ENCODE data around the gene SLC25A22.

SLC25A22 gene

DNA sequence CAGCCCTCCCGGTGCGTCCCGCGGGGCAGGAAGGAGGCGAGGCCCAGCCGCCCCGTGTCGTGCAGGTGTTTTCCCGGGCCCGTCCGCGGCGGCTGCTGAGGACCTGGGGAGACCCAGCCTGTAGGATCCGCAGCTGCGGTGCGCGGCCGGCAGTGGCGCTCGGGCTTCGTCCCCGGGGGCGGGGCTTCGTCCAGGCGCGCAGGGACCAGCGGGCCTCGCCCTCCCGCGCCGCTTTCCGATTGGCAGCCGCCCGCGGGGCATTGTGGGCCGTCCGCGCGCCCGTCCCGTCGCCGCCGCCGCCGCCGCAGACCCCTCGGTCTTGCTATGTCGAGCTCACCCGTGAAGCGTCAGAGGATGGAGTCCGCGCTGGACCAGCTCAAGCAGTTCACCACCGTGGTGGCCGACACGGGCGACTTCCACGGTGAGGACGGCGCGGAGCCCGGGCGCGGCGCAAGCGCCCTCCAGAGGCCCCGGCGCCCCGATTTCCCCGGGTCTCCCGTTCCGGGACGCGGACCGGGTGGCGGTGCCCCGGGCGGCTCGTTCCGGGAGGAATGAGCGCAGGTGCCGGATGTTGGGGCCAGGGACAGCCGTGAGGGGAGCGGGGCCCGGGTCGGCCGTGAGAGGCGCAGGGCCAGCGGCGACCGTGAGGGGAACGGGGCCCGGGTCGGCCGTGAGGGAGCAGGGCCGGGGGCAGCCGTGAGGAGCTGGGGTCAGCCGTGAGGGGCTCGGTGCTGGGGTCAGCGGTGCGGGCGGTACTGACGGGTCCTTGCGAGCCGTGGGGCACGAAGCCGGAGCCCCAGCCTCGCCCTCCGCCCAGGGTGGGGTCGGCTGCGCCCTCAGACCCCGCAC, 50.7 kb downstream of the SLC25A22 start, which contains the start of gene TALDO1:
Gene TALDO1, plus strand, starts transcription at position 307 of the 849 bp plus-strand sequence. Its CDS starts 18 bp downstream, at position 325.
- TF ChIP-seq, protein P1, sequence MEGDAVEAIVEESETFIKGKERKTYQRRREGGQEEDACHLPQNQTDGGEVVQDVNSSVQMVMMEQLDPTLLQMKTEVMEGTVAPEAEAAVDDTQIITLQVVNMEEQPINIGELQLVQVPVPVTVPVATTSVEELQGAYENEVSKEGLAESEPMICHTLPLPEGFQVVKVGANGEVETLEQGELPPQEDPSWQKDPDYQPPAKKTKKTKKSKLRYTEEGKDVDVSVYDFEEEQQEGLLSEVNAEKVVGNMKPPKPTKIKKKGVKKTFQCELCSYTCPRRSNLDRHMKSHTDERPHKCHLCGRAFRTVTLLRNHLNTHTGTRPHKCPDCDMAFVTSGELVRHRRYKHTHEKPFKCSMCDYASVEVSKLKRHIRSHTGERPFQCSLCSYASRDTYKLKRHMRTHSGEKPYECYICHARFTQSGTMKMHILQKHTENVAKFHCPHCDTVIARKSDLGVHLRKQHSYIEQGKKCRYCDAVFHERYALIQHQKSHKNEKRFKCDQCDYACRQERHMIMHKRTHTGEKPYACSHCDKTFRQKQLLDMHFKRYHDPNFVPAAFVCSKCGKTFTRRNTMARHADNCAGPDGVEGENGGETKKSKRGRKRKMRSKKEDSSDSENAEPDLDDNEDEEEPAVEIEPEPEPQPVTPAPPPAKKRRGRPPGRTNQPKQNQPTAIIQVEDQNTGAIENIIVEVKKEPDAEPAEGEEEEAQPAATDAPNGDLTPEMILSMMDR (IDR thresholded peaks at IDR 0.05) = peak; percentile 20 to 39
- Histone ChIP-seq H3K4me1 (peaks cover 0 to 28% (median 21%) of the 10 kb centered on the region in 4 donors), H3K9me3 (no peaks in the 10 kb centered on the region), H3K27me3 (no peaks in the 10 kb centered on the region), H3K27ac (peak within 1 kb of the TSS; percentile 87 to 92), H3K4me3 (peak within 1 kb of the TSS; percentile 92 to 94), H3K36me3 (peaks cover 0 to under 1% (median 0%) of the 10 kb centered on the region in 3 donors)
- DNase-seq = peak; percentile 86 to 95
- intact Hi-C loops (cut with DNase I; ENCODE audit: low total_unique reads) = no loop called here

DNA sequence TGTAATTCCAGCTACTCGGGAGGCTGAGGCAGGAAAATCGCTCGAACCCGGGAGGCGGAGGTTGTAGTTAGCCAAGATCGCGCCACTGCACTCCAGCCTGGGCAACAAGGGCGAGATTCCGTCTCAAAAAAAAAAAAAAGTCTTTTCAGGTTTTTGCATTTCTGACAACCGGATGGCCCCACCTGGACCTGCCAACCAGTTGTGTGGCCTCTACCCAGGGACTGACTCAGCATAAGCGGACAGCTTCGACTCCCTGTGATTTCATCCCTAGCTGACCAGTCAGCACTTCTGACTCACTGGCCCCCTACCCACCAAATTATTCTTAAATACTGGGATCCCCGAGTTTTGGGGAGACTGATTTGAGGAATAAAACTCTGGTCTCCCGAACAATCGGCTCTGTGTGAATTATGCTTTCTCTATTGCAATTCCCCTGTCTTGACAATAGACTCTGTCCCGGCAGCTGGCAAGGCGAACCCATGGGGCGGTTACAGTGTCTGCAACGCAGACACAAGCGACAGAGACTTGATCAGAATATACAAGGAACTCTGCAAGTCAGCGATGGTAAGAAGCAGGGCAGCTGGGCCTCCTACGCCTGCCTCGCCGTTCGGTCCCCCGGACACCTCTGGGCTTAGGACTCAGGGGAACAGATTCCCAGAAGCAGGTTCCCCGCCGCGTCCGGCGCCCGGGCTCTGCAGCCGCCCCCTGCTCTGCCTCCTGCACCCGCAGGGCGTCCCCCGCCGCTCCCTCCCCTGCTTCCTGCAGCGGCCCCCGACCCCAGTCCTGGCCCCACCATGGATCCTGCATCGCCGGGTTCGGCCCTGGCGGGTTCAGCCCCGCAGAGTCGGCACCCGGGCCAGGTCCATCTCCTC, 51.6 kb downstream of the SLC25A22 start:
- H3K27ac ChIP-seq = peak overlapping the region; percentile 87 to 92
- TF ChIP-seq, protein P1 (IDR thresholded peaks at IDR 0.05) = no peak
- no peaks in the 10 kb centered on the region for H3K9me3 ChIP-seq
- H3K4me1 ChIP-seq = peaks cover 0 to 28% (median 21%) of the 10 kb centered on the region in 4 donors
- H3K4me3 ChIP-seq = peak overlapping the region; percentile 92 to 94
- intact Hi-C loops (cut with DNase I; ENCODE audit: low total_unique reads) = no loop called here
- H3K27me3 ChIP-seq = no peaks in the 10 kb centered on the region
- no peaks in the 10 kb centered on the region for H3K36me3 ChIP-seq
- no peak for DNase-seq

DNA sequence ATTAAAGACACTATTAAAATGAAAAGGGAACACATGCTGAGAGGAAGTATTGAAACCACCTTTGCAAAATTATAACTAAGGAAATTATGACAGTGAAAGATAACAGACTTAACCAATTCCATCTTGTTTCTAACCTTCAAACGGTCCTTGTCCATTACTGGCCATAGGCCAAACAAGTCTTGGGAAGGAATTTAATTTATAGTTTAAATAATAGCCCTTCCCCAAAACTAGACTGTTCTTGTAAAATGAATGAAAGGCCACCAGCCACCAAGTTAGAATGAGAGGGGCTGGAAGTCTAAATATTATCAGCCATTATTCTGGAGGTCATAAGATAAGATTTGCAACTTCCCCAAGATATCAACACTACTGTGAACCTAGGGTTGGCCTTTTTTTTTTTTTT, 52.7 kb downstream of the SLC25A22 start:
- intact Hi-C loops (cut with DNase I; ENCODE audit: low total_unique reads) = no loop called here
- DNase-seq = no peak
- Histone ChIP-seq H3K36me3 (no peaks in the 10 kb centered on the region), H3K4me1 (peaks cover 0 to 28% (median 21%) of the 10 kb centered on the region in 4 donors), H3K4me3 (no peak overlapping the region), H3K27me3 (peaks cover 0 to 5% of the 10 kb centered on the region in 2 donors), H3K27ac (no peak overlapping the region), H3K9me3 (no peaks in the 10 kb centered on the region)
- TF ChIP-seq, protein P1 (IDR thresholded peaks at IDR 0.05) = no peak

DNA sequence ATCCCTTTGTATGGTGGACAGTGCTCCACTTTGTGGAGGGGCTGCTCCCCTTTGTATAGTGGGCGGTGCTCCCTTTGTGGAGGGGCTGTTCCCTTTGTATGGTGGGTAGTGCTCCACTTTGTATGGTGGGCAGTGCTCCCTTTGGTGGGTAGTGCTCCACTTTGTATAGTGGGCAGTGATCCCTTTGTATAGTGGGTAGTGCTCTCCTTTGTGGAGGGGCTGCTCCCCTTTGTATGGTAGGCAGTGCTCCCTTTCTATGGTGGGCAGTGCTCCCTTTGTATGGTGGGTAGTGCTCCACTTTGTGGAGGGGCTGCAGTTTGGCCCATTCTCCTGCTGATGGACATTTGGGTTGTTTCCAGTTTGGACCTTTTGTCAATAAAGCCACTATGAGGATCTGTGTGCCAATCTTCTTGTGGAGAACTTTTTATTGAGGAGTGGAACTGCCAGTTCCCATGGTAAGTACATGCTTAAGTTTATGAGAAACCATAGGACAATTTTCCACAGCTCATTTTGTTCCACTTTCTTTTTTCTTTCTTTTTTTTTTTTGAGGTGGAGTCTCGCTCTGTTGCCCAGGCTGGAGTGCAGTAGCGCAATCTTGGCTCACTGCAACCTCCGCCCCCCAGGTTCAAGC, 55.4 kb downstream of the SLC25A22 start:
- H3K4me1 ChIP-seq = peaks cover 0 to 10% (median 6%) of the 10 kb centered on the region in 4 donors
- no peak overlapping the region for H3K4me3 ChIP-seq
- no peak overlapping the region for H3K27ac ChIP-seq
- intact Hi-C loops (cut with DNase I; ENCODE audit: low total_unique reads) = no loop called here
- H3K36me3 ChIP-seq = no peaks in the 10 kb centered on the region
- peaks cover 0 to 10% of the 10 kb centered on the region in 2 donors for H3K27me3 ChIP-seq
- H3K9me3 ChIP-seq = no peaks in the 10 kb centered on the region
- DNase-seq = no peak
- TF ChIP-seq, protein P1 (IDR thresholded peaks at IDR 0.05) = no peak

DNA sequence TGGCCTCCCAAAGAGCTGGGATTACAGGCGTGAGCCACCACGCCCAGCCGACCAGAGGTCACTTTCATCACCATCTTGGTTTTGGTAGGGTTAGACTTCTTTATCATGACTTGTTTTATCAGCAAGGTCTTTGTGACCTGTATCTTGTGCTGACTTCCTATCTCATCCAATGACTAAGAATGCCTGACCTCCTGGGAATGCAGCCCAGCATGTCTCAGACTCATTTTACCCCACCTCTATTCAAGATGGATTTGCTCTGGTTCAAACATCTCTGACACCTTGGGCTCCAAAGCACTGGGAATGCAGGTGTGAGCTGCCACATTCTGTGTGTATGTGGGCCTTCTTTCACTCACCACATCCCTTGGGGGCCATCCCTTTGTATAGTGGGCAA, 55.9 kb downstream of the SLC25A22 start:
- Histone ChIP-seq H3K36me3 (no peaks in the 10 kb centered on the region), H3K4me3 (no peak overlapping the region), H3K9me3 (no peaks in the 10 kb centered on the region), H3K27ac (no peak overlapping the region), H3K27me3 (peaks cover 0 to 12% of the 10 kb centered on the region in 2 donors), H3K4me1 (peaks cover 0 to 9% (median 6%) of the 10 kb centered on the region in 4 donors)
- DNase-seq = no peak
- intact Hi-C loops (cut with DNase I; ENCODE audit: low total_unique reads) = no loop called here
- TF ChIP-seq, protein P1 (IDR thresholded peaks at IDR 0.05) = no peak

Data from tibial artery (tissue), 4 donors.